ENCODE results near the gene MUC13. TPM values are rescaled to one million over a fixed set of nuclear protein-coding genes. Genes with fewer than 3 reads are reported as not detected.

Gene MUC13
- total RNA-seq, 3 donors from 2014 or later: 445 to 923 (median 899) TPM

DNA sequence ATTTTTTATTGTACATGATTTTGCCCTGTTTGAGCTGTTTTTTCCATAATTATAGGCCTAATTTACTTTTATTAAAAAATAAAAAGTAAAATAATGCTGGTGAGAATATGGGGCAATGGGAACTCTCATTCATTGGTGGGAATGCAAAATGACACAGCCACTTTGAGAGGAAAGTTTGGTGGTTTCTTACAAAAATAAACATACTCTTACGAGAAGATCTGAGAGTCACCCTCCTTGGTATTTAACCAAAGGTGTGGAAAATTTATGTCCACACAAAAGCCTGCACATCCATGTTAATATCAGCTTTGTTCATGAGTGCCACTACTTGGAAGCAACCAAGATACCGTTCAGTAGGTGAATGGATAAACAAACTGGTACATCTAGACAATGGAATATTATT lies 9.8 kb downstream of the MUC13 start:
- ATAC-seq (no peak), DNase-seq (no peak)
- Histone ChIP-seq H3K9me3 (no peaks in the 10 kb centered on the region), H3K4me1 (ENCODE audit: low read depth) (peaks cover 5% of the 10 kb centered on the region), H3K36me3 (ENCODE audit: low read depth) (no peaks in the 10 kb centered on the region), H3K4me3 (no peak overlapping the region)
- TF ChIP-seq, protein P1, sequence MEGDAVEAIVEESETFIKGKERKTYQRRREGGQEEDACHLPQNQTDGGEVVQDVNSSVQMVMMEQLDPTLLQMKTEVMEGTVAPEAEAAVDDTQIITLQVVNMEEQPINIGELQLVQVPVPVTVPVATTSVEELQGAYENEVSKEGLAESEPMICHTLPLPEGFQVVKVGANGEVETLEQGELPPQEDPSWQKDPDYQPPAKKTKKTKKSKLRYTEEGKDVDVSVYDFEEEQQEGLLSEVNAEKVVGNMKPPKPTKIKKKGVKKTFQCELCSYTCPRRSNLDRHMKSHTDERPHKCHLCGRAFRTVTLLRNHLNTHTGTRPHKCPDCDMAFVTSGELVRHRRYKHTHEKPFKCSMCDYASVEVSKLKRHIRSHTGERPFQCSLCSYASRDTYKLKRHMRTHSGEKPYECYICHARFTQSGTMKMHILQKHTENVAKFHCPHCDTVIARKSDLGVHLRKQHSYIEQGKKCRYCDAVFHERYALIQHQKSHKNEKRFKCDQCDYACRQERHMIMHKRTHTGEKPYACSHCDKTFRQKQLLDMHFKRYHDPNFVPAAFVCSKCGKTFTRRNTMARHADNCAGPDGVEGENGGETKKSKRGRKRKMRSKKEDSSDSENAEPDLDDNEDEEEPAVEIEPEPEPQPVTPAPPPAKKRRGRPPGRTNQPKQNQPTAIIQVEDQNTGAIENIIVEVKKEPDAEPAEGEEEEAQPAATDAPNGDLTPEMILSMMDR (IDR thresholded peaks at IDR 0.05): no peak
- intact Hi-C loops (cut with DNase I, micrococcal nuclease): no loop called here

DNA sequence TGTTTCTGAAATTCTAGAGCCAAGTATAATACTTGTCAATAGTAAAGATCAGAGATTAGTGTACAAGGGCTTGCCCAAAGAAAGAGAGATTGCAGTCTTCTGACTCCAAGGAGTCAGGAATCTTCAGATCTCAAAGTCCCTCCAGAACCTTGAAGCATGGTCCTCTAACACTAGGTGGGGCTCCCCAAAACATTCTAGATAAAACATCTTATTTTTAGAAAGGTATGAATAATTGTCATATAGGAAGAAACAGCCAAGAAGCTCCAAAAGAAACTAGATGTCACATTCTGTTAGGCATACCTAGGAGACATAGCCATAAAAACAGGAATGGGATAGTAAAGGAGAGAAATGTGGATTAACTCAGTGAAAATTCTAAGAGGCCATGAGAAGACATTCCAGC lies 10.7 kb downstream of the MUC13 start:
- intact Hi-C loops (cut with DNase I, micrococcal nuclease): no loop called here
- no peak for ATAC-seq
- no peaks in the 10 kb centered on the region for H3K9me3 ChIP-seq
- no peaks in the 10 kb centered on the region for H3K36me3 ChIP-seq (ENCODE audit: low read depth)
- TF ChIP-seq, protein P1 (IDR thresholded peaks at IDR 0.05): no peak
- DNase-seq: no peak
- no peaks in the 10 kb centered on the region for H3K4me1 ChIP-seq (ENCODE audit: low read depth)
- H3K4me3 ChIP-seq: no peak overlapping the region

DNA sequence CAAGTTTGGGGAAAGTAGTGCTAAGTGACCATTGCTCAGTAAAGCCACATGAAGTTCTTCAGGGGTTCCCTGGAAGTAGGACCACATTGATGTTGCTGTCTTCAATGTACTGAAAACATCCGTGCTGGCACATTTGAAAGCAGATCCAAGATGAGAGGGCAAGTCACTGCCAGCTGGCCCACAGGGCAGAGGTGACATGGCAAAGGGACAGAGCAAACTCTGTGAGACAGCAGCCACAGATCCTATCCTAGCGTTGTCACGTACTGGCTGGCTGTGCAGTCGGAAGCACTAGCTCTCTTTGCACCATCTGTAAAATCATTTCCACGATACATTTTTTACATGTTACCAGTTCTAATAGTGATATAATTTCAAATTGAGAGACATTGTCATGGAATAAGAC lies 13.8 kb downstream of the MUC13 start:
- H3K36me3 ChIP-seq (ENCODE audit: low read depth): no peaks in the 10 kb centered on the region
- ATAC-seq: no peak
- no peaks in the 10 kb centered on the region for H3K4me1 ChIP-seq (ENCODE audit: low read depth)
- TF ChIP-seq, protein P1 (IDR thresholded peaks at IDR 0.05): no peak
- no peak for DNase-seq
- no peaks in the 10 kb centered on the region for H3K9me3 ChIP-seq
- intact Hi-C loops (cut with DNase I, micrococcal nuclease): no loop called here
- no peak overlapping the region for H3K4me3 ChIP-seq

DNA sequence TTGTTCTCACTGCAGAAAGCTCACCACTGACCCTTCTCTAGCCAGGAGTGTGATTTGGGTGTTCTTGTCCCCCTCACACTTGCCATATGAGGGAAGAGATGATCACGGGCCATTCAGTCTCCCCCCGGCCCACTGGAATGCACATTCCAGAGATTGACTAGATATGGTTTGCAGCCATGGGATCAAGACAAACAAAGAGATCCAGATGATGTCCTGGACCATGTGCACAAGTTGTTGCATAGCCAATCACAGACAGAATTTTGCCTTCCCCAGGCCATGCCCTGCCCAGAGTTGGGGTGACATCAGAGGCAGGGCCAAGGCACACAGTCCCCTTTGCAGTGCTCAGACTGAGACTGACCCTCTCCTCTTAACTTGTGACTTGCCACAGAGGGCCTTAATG lies 14.8 kb downstream of the MUC13 start:
- peaks cover 3% of the 10 kb centered on the region for H3K36me3 ChIP-seq (ENCODE audit: low read depth)
- no peak overlapping the region for H3K4me3 ChIP-seq
- H3K4me1 ChIP-seq (ENCODE audit: low read depth): no peaks in the 10 kb centered on the region
- intact Hi-C loops (cut with DNase I, micrococcal nuclease): no loop called here
- no peak for DNase-seq
- H3K9me3 ChIP-seq: no peaks in the 10 kb centered on the region
- peak; percentile 5 for ATAC-seq
- TF ChIP-seq, protein P1 (IDR thresholded peaks at IDR 0.05): no peak

DNA sequence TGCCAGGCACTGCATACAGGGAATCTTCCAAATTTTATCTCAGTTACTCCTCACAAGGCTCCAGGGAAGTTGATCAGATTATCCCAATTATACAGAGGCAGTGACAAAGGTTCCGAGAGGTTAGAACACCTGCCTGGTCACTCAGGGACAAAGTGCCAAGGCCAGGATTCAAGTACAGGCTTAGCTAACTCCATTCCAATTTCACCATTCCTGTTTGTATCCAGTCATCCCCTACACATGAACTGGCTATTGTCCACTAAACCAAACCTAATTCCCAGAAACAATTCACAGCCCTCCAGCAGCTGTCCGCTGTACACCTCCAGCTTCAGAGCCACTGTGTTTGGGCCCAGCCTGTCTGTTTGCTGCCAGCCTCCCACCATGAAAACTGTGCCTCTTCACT lies 16.0 kb downstream of the MUC13 start:
- DNase-seq (no peak), ATAC-seq (no peak)
- no peaks in the 10 kb centered on the region for H3K9me3 ChIP-seq
- intact Hi-C loops (cut with DNase I, micrococcal nuclease): no loop called here
- TF ChIP-seq, protein P1 (IDR thresholded peaks at IDR 0.05): no peak
- no peak overlapping the region for H3K4me3 ChIP-seq
- peaks cover 10% of the 10 kb centered on the region for H3K36me3 ChIP-seq (ENCODE audit: low read depth)
- no peaks in the 10 kb centered on the region for H3K4me1 ChIP-seq (ENCODE audit: low read depth)

DNA sequence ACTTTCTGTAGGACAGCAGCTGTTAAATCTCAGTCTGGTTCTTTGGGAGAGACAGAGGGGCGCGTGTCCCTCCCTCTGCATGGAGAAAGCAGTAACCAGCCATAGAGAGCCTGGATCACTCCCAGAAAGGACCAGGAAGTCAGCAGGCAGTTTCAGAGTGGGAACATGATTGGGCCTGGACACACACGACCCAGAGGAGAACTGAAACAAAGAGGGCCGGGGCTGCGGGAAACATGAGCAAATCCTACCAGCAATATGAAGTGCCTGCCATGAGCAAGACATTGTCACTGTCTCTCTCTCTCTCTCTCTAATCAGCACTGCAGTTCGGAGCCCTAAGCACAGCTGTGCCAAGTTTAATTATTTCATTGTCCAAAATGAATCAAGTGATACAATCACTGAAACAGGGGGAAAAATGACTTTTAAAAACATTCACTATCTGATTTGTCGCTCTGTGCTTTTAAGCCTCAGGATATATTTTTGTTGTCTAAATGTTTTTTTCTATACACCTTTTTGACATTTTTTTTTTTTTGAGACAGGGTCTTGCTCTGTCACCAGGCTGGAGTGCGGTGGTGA lies 17.6 kb downstream of the MUC13 start:
- DNase-seq: no peak
- Histone ChIP-seq H3K9me3 (no peaks in the 10 kb centered on the region), H3K4me3 (no peak overlapping the region), H3K4me1 (ENCODE audit: low read depth) (no peaks in the 10 kb centered on the region), H3K36me3 (ENCODE audit: low read depth) (peaks cover 16% of the 10 kb centered on the region)
- intact Hi-C loops (cut with DNase I, micrococcal nuclease): no loop called here
- ATAC-seq: peak; percentile 5
- TF ChIP-seq, protein P1 (IDR thresholded peaks at IDR 0.05): no peak
